Stimulated activated memory B cell treated with anti-CD40 and anti-IgM and Interleukin-4, amounts not matched to agents 10 μg/mL and 1 μg/mL and 100 μg/mL, for 72 hours (primary cell): Measurements from ENCODE around the gene CXXC4.

Experiments
- ATAC-seq: fragments of 150-1000 bp; cut with Tn5 transposase; 2 replicates; pipeline ENCODE4 v1.10.0; 2021
- H3K27ac Mint-ChIP-seq: one replicate; pipeline ENCODE4 v1.8.0; 2022; ENCODE audit warnings: mild to moderate bottlenecking, mixed read lengths
- H3K27me3 Mint-ChIP-seq: one replicate; pipeline ENCODE4 v1.8.0; 2022; ENCODE audit warnings: mixed read lengths
- H3K36me3 Mint-ChIP-seq: one replicate; pipeline ENCODE4 v1.8.0; 2022; ENCODE audit warnings: mixed read lengths
- H3K4me1 Mint-ChIP-seq: one replicate; pipeline ENCODE4 v1.8.0; 2022; ENCODE audit warnings: mixed read lengths
- H3K4me3 Mint-ChIP-seq: one replicate; pipeline ENCODE4 v1.8.0; 2022; ENCODE audit warnings: mild to moderate bottlenecking, moderate library complexity, mixed read lengths
- H3K9me3 Mint-ChIP-seq: one replicate; pipeline ENCODE4 v1.8.0; 2022; ENCODE audit warnings: mixed read lengths

CXXC4 gene

DNA sequence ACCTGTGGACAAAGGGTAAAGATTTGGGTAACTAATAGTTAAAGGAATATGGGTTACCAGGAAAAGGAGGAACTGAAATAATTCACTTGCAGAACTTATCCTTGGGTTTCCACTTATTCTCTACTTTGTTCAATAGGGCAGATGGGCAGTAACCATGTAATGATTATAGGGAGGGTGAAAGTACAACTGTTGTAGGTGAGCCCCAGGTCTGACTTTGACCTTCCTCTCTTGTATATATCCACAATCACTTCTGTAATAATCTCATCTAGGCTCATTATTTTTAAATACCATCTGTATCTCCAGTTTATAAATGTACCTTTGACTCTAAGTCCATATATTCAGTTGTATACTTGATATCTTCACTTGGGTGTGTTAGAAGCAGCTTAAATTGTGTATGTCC, 32.1 kb downstream of the CXXC4 start:
- Mint-ChIP-seq H3K27ac (no peak overlapping the region), H3K36me3 (no peaks in the 10 kb centered on the region), H3K9me3 (no peaks in the 10 kb centered on the region), H3K4me3 (no peak overlapping the region), H3K27me3 (peaks cover 23% of the 10 kb centered on the region), H3K4me1 (no peaks in the 10 kb centered on the region)
- ATAC-seq = no peak

DNA sequence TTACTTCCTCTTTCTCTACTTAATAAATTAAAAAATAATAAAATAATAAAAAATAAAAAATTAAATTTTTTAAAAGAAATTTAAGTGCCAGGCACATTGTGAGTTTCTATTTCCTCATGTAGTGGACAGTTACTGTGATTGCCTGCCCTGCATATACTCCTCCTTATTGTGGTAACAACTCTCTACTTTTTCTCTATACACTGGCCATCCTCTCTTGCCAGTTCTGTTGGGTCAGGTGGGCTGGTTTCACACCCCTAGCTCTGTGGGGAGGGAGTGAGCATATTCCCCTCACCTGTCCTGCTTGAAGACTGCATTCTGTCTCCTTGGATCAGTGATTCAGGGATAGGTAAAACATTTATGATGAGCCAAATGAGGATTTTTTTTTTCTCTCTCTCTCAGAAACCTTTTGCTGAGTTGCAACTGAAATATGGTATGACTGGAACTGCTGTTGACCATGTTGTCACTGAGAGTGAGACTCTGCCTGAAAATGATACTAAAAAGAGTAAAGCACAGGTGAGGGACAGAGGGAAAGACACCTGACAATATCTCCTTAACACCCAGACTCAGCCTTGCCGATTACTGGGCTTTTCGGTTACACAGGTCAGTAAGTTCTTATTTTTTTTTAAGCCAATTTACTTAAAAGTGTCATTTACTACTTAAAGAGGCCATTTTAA, 37.2 kb downstream of the CXXC4 start:
- Mint-ChIP-seq H3K9me3 (no peaks in the 10 kb centered on the region), H3K4me3 (no peak overlapping the region), H3K4me1 (no peaks in the 10 kb centered on the region), H3K27ac (no peak overlapping the region), H3K36me3 (no peaks in the 10 kb centered on the region), H3K27me3 (peaks cover 10% of the 10 kb centered on the region)
- ATAC-seq = no peak

DNA sequence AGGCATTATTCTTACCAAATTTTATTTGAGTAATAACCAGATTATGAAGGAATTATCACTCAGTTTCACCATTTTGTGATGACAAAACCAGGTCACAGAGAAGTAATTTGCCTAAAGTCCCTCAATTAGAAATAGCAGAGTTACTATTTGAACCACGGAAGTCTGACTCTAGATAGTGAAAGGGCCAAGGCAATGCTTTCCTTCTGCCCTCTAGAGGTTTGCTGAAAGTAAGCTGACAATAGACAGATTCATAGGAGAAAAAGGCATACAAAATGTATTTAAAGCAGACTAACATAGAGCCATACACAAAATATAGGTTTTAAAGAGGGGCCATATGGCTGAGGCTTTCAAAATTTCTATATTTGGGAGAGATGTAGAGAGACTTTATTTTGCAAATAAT, 43.1 kb downstream of the CXXC4 start:
- Mint-ChIP-seq H3K4me1 (no peaks in the 10 kb centered on the region), H3K4me3 (no peak overlapping the region), H3K36me3 (no peaks in the 10 kb centered on the region), H3K27me3 (no peaks in the 10 kb centered on the region), H3K9me3 (no peaks in the 10 kb centered on the region), H3K27ac (no peak overlapping the region)
- no peak for ATAC-seq

DNA sequence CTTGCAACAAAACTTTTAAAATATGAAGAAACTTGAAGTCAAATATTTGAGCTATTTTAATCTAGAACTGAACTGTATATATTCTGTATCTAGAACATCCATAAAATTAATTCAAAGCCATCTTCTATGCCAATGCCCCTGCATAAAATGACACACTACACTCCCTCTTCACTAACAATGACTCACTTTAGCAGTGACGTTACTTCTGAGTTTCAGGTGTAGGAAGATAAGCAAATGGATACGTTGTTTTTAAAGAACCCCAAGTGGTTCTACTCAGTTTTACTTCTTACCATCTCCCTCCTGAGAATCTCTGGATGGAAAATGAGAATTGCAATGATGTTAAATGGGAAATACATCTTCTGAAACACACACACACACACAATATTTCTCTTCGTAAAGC, 45.2 kb downstream of the CXXC4 start:
- Mint-ChIP-seq H3K4me1 (no peaks in the 10 kb centered on the region), H3K27ac (no peak overlapping the region), H3K9me3 (no peaks in the 10 kb centered on the region), H3K36me3 (no peaks in the 10 kb centered on the region), H3K27me3 (no peaks in the 10 kb centered on the region), H3K4me3 (no peak overlapping the region)
- no peak for ATAC-seq

DNA sequence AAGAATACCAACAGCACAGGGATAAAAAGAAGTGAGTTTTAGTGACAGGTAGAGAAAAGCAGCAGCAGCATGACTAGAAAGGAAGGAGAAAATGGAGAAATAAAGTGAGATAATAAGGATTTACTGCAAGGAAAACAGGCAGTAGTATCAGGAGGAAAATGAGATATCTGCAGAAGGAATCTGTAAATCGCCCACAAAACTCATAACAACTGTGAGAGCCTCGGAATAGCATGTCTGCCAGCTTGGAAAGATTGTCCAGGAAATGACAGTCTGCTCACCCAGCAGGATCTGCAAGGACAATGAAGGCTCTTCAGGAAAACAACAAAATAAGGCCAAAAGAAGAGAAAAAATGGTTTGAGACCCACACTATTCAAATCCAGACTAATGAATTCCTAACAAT, 47.4 kb downstream of the CXXC4 start:
- Mint-ChIP-seq H3K27ac (no peak overlapping the region), H3K4me3 (no peak overlapping the region), H3K27me3 (no peaks in the 10 kb centered on the region), H3K36me3 (no peaks in the 10 kb centered on the region), H3K4me1 (no peaks in the 10 kb centered on the region), H3K9me3 (no peaks in the 10 kb centered on the region)
- no peak for ATAC-seq

DNA sequence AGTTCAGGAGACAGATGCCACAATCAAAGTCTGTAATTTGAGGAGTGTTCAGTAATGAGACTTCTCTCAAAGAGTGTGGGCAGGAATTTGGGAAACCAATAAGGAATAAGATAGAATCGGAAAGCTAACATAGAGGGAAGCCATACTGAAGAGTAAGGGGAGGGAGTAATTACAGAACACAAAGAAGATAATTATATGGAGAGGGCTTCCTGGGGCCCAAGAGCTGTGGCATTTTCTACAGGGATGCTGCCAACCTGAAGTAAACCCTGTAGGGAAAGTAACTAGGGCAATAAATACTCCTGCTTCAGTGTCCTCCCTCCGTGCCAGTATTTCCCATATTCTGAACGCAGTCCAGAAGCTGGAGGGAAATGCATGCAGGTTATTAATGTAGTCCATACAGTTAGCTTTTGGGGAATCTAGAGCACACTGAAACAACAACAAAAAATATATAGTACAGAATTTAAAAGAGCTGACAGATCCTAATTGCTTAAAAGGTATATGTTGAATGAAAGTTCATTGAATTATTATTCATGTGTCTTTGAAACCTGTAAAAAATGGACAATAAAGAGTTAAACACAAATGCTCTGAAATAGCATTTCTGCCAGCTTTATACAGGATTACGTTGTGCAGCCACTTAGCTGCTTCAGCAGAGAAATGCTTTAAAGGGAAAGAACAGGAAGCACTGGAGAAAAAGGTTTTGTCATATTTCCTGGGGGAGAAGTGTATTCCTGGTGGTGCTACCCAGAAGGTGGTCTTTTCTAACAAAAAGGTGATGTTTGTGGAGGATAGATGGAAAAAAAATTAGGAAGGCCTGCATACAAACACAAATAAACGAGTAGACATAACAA, 48.0 kb downstream of the CXXC4 start:
- Mint-ChIP-seq H3K27me3 (no peaks in the 10 kb centered on the region), H3K36me3 (no peaks in the 10 kb centered on the region), H3K4me1 (no peaks in the 10 kb centered on the region), H3K4me3 (no peak overlapping the region), H3K27ac (no peak overlapping the region), H3K9me3 (no peaks in the 10 kb centered on the region)
- no peak for ATAC-seq

DNA sequence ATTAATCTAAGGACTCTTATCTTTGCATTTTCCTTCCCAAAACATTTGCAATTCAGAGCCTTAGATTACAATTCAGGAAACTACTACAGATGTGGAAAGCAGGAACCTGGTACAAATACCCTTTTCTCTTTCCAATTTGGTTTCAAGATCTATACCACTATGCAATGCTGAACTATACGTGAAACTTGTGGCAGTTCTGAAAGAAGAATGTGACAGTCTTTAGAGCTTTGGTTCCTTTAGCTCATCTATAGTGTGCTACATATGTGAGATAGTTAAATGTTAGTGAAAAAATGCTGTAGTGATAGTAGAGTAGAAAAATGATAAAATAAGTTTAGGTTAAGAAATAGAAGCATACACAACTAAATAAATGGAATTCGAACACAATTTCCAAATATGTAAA, 50.0 kb downstream of the CXXC4 start:
- Mint-ChIP-seq H3K36me3 (no peaks in the 10 kb centered on the region), H3K27ac (no peak overlapping the region), H3K27me3 (no peaks in the 10 kb centered on the region), H3K4me1 (no peaks in the 10 kb centered on the region), H3K4me3 (no peak overlapping the region), H3K9me3 (no peaks in the 10 kb centered on the region)
- no peak for ATAC-seq

DNA sequence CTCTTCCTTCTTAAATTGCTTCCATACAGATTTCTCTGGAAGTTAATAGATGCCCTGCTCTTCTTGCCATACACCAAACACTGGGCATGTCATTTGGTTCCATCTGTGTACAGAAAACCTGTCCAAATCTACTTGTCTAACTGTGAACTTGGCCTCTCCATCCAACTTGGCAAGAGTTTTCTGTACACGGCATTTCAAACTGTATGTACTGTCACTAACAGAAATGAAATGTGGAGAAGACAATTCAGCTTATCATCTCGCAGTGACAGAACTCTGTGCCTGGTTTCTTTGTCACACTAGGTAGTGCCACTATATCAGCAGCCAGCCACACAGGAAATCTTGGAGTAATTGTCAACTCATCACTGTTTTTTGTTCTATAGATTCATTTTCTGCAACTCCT, 58.2 kb downstream of the CXXC4 start:
- no peaks in the 10 kb centered on the region for H3K36me3 Mint-ChIP-seq
- H3K9me3 Mint-ChIP-seq = no peaks in the 10 kb centered on the region
- H3K27ac Mint-ChIP-seq = no peak overlapping the region
- H3K4me3 Mint-ChIP-seq = no peak overlapping the region
- no peak for ATAC-seq
- H3K27me3 Mint-ChIP-seq = peaks cover 17% of the 10 kb centered on the region
- H3K4me1 Mint-ChIP-seq = no peaks in the 10 kb centered on the region

DNA sequence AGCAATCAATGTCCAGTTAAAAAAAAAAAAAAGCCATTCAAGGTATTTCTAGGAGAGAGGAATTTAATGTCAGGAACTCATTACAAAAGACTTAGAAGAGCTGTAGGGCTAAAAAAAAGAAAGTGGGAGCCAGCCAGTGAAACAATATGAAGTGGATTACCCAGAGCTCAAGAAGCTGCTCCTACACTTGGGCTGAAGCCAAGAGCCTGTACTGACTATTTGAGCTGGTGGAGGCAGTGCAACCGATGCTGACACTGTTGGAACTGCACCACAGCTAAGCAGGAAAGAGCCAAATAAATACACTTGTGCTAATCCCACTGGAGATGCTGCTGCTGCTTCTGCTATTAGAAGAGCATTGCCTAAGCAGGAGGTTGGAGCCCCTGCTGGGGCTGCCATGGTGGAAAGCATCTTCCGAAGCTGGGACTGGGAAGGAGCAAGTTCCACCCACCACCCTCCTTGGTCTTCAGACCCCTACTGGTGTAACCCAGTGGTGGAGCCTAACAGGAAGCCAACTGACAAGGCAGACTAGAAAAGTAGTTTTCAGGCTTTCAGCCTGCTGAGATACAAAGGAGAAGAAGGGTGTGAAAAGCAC, 65.4 kb downstream of the CXXC4 start:
- Mint-ChIP-seq H3K36me3 (no peaks in the 10 kb centered on the region), H3K9me3 (peaks cover 6% of the 10 kb centered on the region), H3K27me3 (peaks cover 3% of the 10 kb centered on the region), H3K4me1 (no peaks in the 10 kb centered on the region), H3K27ac (no peak overlapping the region), H3K4me3 (no peak overlapping the region)
- ATAC-seq = no peak

DNA sequence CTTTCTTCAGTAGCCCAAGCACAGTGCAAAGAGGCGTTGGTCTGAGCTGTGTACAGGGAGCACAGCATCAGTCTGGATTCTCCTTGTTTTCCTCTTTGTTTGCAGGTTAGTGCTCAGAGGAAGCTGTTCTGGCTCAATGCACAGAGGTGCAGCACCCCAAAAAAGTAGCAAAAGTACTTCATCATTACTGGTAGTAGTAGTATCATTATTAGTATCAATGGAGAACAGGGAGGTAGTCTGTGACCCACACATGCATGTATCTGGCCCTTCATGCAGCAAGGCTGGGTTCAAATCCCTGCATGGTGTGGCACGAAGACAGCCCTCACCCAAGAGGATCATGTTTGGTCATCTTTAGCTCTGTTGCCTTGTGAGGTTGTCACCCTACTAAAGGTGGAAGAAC, 68.7 kb downstream of the CXXC4 start:
- no peak overlapping the region for H3K27ac Mint-ChIP-seq
- ATAC-seq = peak; percentile 34
- no peaks in the 10 kb centered on the region for H3K4me1 Mint-ChIP-seq

DNA sequence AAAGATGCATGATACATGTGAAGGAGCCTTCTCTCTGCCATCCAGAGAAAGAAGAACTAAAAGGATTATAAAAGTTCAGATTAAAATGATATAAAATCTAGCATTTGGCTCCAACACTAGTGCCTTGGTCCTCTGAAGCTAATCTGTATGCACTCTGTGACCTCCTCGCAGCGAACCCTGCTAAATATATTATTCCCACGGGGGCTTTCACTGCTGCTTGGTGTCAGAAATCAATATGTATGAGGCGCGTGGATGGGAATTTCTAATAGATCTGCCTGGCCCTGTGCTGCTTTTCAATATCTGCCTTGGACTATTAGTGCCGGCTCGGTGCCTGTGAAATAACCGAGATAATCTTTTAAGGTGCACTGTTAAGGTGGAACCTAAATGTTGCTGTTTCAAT, 69.7 kb downstream of the CXXC4 start:
- peaks cover 3% of the 10 kb centered on the region for H3K9me3 Mint-ChIP-seq
- H3K4me3 Mint-ChIP-seq = no peak overlapping the region
- ATAC-seq = no peak
- H3K27ac Mint-ChIP-seq = no peak overlapping the region
- no peaks in the 10 kb centered on the region for H3K4me1 Mint-ChIP-seq
- no peaks in the 10 kb centered on the region for H3K36me3 Mint-ChIP-seq
- H3K27me3 Mint-ChIP-seq = no peaks in the 10 kb centered on the region

More for the DNA sequence above, 68.7 kb downstream of the CXXC4 start:
- no peak overlapping the region for H3K4me3 Mint-ChIP-seq
- no peaks in the 10 kb centered on the region for H3K36me3 Mint-ChIP-seq
- H3K27me3 Mint-ChIP-seq = no peaks in the 10 kb centered on the region
- peaks cover 6% of the 10 kb centered on the region for H3K9me3 Mint-ChIP-seq

DNA sequence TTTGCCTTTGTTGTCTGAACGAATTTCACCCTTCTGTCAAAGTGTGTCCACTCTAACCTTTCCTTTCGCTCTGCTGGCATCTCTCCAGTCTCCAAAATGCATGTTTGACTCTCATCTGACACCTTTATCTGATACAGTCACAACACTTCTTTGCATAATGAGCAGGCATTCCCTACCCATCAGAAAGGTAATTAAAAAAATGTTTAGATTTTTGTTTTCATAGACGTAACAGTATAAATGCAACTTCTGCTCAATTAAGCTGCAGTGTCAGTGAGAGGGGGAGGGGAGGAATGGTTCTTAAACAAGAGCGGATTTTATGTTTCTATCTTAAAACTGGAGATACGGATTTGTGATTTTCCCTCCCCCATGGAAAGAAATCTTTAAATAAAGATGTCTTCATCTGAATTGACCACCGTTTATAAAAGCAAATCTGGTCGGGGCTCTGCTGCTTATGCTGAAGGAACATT, 70.2 kb downstream of the CXXC4 start:
- no peaks in the 10 kb centered on the region for H3K36me3 Mint-ChIP-seq
- no peak overlapping the region for H3K4me3 Mint-ChIP-seq
- H3K9me3 Mint-ChIP-seq = peaks cover 3% of the 10 kb centered on the region
- H3K27me3 Mint-ChIP-seq = no peaks in the 10 kb centered on the region
- no peaks in the 10 kb centered on the region for H3K4me1 Mint-ChIP-seq
- ATAC-seq = no peak
- H3K27ac Mint-ChIP-seq = no peak overlapping the region

DNA sequence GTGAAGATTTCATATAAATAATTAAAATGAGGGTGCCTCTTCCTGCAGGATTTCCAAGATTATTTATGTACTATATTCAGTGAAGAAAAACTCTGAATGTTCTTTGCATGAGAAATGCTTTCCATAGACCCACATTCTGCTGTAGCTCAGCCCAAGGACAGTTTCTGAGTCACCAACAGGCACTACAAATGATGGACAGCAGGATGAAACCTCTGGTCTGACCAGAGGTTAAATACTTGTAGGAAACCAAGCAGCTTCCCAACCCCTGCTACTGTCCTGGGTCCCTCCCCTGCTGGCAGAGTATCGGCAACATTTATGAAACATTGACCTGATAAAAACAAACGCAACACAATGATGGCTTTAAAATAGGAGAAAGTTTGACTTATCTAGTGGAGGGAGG, 73.1 kb downstream of the CXXC4 start:
- H3K27ac Mint-ChIP-seq = no peak overlapping the region
- no peaks in the 10 kb centered on the region for H3K4me1 Mint-ChIP-seq
- no peak overlapping the region for H3K4me3 Mint-ChIP-seq
- no peaks in the 10 kb centered on the region for H3K36me3 Mint-ChIP-seq
- ATAC-seq = no peak
- no peaks in the 10 kb centered on the region for H3K9me3 Mint-ChIP-seq
- no peaks in the 10 kb centered on the region for H3K27me3 Mint-ChIP-seq

DNA sequence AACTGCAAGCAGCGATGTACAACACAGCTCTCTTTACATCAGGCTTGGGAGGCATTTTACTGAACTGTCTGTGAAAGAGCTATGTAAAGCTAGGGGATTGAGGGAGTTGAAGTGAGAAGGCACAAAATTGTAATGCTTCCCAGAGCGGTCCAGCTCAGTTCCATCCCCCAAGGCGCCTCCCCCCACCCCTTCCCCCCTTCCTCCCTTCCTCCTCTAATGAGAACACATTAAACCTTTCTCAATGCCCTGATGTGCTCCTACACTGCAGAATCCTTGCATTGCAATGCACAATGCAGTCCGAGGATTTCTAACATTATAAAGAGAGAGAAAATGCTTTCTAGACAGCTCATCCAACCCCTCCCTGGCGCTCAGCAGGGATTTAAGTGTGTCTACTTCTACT, 73.9 kb downstream of the CXXC4 start:
- Mint-ChIP-seq H3K27me3 (no peaks in the 10 kb centered on the region), H3K4me1 (no peaks in the 10 kb centered on the region), H3K27ac (no peak overlapping the region), H3K4me3 (no peak overlapping the region), H3K36me3 (no peaks in the 10 kb centered on the region), H3K9me3 (no peaks in the 10 kb centered on the region)
- no peak for ATAC-seq
